GM18505 (cell line): ENCODE data around the gene NAV2.

ENCODE experiments used
- ATAC-seq: cut with Tn5 transposase; IDR thresholded peaks from one replicate; pipeline ENCODE4 v1.9.1; 2021; ENCODE audit not compliant: unreplicated experiment
- POLR2A ChIP-seq: IDR thresholded peaks from 4 replicates; pipeline ENCODE4 v1.6.1; 2011; ENCODE audit warnings: borderline replicate concordance; ENCODE audit not compliant: insufficient read depth, insufficient read length; ENCODE audit errors: extremely low read depth

The NAV2 gene

GRCh38 chr11:20056109-20056949 is 343.7 kb downstream of the NAV2 start:
- no peak for TF ChIP-seq POLR2A
- no peak for ATAC-seq

- TF ChIP-seq POLR2A: no peak
- no peak for ATAC-seq
Measured at GRCh38 chr11:20056950-20057943, 344.6 kb downstream of the NAV2 start.

- TF ChIP-seq POLR2A: no peak
- no peak for ATAC-seq
Measured at GRCh38 chr11:20058749-20059458, 346.3 kb downstream of the NAV2 start.

- no peak for ATAC-seq
Measured at GRCh38 chr11:20059587-20060021, 347.0 kb downstream of the NAV2 start.

GRCh38 chr11:20060181-20060580 is 347.5 kb downstream of the NAV2 start:
- TF ChIP-seq POLR2A: no peak
- ATAC-seq: no peak

More at GRCh38 chr11:20059587-20060021, 347.0 kb downstream of the NAV2 start:
- no peak for TF ChIP-seq POLR2A

DNA sequence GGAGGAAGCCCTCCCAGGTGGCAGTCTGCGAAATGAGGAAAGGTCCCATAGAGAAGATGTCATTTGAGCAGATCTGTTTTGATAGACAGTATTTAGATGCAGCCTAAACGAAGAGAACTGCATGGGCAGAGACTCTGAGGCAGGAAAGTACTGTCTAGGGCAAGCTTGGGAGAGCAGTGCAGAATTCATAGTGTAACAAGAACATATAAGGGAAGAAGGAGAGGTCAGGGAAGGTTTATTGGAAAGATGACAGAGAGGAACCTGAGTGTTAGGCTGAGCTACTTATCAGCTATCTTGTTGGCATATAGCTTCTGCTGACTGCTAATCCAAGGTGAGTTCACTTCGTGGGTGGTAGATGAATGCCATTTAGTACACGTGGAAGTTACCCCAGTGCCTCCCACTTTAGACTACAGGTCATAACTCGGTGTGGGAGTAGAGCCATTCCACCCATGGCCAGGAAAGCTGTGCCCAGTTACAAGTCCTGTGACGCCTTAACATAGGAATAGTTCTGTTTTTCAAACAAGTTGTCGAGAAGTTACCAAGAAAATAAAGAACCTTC is 348.1 kb downstream of the NAV2 start:
- ATAC-seq: no peak
- no peak for TF ChIP-seq POLR2A

DNA sequence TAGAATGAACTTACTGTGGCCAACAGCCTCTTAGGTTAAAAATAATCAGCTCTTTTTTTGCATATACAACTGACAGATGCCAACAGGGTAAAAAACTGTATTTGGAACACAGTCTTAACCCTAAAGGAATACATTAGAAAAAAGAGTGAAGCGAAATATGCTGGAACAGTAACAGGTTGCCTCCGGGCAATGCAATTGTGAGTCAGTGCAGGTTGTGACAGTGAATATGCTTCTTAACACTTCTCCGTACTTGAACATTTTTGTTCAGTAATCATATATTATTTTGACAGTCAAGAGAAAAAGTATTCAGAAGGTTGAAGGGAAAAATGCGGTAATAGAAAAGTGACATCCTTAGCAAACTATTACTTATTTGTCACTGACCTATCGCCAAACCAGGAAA is 349.1 kb downstream of the NAV2 start:
- ATAC-seq: no peak
- TF ChIP-seq POLR2A: no peak

GRCh38 chr11:20064961-20065405 is 352.3 kb downstream of the NAV2 start:
- ATAC-seq: no peak
- TF ChIP-seq POLR2A: no peak

- ATAC-seq: no peak
Measured at GRCh38 chr11:20065406-20065805, 352.8 kb downstream of the NAV2 start.

DNA sequence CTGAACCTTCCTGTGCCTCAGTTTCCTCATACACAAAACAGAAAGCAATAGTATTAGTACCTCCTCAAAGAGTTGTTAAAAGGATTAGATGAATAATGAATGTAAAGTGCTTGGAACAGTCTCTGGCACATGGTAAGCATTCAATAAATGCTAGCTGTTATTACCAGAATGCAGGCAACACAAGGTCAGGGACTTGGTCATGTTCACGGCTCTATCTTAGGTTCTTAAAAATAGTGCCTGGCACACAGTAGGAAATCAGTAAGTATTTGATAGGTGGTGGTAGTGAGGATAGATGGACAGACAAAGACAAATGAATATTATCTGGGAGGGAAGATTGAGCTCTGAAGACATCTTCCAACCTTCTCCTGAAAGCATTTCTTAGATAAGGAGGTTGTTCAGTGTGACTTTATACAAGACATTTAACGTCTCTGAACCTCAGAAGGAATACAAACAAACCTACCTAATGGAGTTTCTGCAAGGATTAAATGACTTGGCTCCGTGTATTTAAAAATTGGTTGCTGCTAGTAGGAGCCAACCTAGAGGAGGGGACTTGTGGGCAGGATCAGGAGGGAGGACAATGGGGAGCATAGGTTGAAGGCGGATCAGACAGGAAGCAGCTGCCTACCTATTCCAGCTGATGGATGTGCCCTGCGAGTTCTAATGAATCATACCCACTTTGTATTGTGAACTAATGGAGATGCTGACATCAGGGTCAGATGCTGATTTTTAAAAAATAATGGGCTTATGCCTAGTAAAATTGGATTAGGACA is 353.6 kb downstream of the NAV2 start:
- no peak for ATAC-seq

More at GRCh38 chr11:20065406-20065805, 352.8 kb downstream of the NAV2 start:
- TF ChIP-seq POLR2A: no peak

DNA sequence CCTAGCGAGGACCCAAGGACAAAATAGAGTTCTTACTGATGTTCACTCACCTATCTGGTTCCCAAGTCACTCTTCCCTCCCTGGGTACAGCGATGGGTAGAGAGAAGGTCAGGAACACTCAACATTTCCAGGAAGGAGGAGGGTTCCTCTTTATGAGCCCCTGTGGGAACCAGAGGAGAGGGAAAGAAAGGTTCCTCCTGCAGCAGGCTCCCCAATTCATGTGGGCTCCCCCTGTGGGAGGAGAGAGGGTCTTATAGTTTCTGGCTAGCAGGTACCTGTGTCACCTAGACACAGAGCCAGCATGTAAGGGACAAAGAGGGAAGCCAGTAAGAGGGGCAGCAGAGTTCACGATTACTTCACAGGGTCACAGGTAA is 354.1 kb downstream of the NAV2 start:
- ATAC-seq: no peak
- TF ChIP-seq POLR2A: no peak

More for the DNA sequence above, 353.6 kb downstream of the NAV2 start:
- no peak for TF ChIP-seq POLR2A

- no peak for ATAC-seq
- no peak for TF ChIP-seq POLR2A
Measured at GRCh38 chr11:20067665-20068064, 355.0 kb downstream of the NAV2 start.
